Epithelial cell of proximal tubule (primary cell): Measurements from ENCODE around the gene DCST1. TPM values are rescaled to one million over a fixed set of nuclear protein-coding genes. Genes with fewer than 3 reads are reported as not detected.

Source experiments
- DNase-seq: peaks from one replicate; pipeline ENCODE4 v3.0.0-alpha.2; 2011; ENCODE audit warnings: low read depth
- H3K4me3 ChIP-seq: 2 replicates; pipeline ENCODE4 v1.5.1; 2011; ENCODE audit warnings: low read depth, mild to moderate bottlenecking, low read length
- total RNA-seq: library from RNA; depleted of rRNA; stranded (reverse); fragments of >200 nt; gene quantifications from 2 replicates; pipeline ENCODE4 v1.2.3, GENCODE V29; 2015
- TF ChIP-seq, protein P1 (sequence below): conservative IDR thresholded peaks from 2 replicates; pipeline ENCODE4 v1.5.1; 2012; ENCODE audit warnings: low read depth, mild to moderate bottlenecking, low read length

DCST1 gene
- total RNA-seq, 1 donor from 2014 or later = not detected

DNA sequence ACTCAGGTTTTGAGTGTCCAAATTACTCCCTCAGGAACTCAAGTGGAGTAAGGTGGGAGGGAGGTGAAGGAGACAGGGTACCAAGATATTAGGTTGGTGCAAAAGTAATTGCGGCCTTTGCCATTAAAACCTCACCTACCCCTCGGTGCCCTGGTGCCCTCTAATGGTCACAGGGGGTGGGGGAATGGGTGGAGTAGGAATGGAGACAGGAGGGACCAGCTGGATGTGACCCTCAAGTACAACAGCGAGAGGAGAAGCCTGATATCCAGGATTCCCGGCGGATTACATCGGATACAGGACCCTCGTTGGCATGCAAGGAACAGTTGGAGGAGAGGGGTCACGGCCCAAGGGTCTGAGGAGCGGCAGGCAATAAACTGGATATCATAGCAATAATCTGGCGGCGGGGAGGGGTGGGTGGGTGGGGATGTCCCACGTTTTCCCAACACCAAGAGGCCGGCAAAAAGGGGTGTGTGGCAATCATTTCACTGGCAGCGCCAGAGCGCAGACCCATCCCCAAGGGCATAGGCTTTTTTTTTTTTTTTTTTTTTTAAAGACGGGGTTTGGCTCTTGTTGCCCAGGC lies 35.3 kb upstream of the DCST1 start:
- H3K4me3 ChIP-seq = no peak overlapping the region
- DNase-seq = no peak
- TF ChIP-seq, protein P1, sequence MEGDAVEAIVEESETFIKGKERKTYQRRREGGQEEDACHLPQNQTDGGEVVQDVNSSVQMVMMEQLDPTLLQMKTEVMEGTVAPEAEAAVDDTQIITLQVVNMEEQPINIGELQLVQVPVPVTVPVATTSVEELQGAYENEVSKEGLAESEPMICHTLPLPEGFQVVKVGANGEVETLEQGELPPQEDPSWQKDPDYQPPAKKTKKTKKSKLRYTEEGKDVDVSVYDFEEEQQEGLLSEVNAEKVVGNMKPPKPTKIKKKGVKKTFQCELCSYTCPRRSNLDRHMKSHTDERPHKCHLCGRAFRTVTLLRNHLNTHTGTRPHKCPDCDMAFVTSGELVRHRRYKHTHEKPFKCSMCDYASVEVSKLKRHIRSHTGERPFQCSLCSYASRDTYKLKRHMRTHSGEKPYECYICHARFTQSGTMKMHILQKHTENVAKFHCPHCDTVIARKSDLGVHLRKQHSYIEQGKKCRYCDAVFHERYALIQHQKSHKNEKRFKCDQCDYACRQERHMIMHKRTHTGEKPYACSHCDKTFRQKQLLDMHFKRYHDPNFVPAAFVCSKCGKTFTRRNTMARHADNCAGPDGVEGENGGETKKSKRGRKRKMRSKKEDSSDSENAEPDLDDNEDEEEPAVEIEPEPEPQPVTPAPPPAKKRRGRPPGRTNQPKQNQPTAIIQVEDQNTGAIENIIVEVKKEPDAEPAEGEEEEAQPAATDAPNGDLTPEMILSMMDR = peak; percentile 26

DNA sequence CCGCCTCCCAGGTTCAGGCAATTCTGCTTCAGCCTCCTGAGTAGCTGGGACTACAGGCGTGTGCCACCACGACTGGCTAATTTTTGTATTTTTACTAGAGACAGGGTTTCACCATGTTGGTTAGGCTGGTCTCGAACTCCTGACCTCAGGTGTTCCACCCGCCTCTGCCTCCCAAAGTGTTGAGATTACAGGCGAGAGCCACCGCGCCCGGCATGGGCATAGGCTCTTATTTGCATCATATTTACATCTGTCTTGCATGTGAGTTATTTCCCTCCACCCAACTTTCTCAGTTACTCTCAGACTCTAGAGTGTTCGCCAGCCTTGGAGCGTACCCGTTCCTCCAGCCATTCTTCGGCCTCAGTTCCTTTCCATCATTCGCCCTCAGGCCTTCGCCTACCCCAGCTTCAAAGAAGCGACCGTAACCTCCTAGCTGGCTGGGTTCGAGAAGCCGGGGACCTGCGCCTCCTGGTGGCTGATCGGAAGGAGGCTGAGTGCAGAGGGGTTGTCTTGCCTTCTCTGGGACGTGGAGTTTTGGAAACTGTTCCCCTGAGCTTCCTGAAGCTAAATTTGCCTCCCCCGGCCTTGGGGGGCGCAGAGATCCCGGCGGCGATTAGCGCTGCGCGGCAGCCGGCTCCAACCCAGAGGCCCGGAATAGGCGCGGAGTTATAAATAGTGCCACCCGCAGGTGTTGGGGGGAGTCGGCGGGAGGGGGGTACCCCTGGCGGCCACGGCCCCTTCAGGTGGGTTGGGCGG lies 34.6 kb upstream of the DCST1 start:
- peak overlapping the region; percentile 74 for H3K4me3 ChIP-seq
- DNase-seq = no peak
- TF ChIP-seq, protein P1 = peak; percentile 96

DNA sequence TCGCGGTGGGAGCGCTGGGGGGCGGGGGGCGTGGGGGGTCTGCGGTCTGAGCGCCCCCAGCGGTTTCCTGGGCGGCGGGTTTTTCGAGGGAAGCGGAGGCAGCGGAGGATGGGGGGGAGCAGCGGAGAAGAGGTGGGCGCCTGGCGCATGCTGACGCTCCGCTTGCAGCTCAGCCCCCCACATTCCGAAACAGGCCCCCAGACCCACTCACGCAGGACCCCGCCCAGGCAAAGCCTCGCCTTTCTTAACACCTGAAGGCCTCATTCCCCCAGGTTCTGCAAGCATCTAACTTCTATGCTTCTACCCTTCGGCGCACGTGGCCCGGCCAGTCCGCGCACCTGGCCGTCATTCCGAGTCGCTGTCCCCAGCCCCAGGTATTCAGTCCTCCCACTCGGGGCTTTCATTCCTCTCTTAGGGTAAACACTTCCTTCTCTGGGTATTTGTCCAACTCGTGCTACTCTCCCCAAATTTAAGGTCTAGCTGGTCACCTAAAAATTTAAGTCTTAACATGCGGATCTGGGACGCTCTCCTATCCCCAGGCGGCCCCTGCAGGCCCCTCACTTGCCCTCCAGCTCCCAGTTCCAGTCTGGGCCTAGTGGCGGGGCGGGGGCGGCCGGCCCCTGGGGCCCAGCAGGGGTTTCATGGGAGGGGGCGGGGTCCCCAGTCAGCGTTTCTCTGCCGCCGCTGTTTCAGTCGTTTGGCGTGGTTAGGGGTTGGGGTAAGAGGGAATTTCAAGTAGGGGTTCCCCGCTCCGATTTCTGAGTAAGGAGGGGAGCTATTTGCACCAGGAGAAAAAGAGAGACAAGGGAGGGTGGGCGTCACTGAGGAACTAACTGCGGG lies 33.8 kb upstream of the DCST1 start:
- no peak for DNase-seq
- H3K4me3 ChIP-seq = peak overlapping the region; percentile 74
- TF ChIP-seq, protein P1 = no peak

DNA sequence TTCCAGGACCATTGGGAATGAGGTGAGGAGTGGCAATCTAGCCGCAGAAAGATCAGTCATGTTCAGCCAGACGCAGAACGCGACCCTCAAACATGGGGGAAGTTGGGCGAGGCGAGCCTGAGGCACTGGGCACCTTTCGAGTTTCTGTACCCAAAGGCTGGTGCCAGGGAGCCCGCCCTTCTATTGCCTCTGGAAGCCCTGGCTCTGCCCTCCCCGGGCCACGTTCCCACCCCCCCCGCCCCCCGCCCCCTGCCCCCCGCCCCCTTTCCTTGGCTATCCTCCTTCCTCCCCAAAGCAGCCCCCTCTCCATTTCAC lies 33.3 kb upstream of the DCST1 start:
- peak overlapping the region; percentile 74 for H3K4me3 ChIP-seq
- TF ChIP-seq, protein P1 = no peak
- DNase-seq = no peak

DNA sequence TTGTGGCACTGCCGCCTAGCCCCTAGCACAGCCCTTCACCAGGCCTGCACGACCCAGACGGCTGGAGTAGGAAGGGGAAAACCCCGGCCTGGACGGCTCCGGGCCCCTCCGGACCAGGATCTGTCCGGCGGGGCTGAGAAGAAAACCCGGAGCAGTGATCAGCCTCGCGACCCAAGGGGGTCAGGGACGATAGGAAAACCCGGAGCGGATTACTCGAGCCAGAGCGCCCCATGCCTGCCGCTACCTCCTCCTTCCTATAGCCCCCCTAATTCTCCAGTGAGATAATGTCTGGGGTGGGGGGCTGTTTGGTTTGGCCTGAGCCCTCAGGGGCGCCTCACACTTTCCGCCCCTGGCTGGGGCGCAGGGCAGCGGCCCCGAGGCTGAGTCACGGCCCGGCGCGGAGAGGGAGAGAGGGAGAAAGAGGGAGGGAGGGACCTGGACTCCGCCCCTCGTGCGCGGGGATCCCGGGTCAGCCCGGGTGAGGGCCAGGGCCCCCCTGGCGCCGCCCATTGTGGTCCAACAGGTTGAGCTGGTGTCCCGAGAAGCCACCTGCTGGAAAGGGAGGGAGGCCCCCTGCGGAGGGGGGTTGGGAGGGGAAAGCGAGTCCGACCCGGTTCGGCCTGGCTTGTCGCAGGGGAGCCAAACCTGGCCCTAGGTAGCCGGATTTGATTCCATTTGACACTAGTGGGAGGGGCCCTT lies 32.7 kb upstream of the DCST1 start:
- TF ChIP-seq, protein P1 = no peak
- no peak for DNase-seq
- H3K4me3 ChIP-seq = peak overlapping the region; percentile 74

DNA sequence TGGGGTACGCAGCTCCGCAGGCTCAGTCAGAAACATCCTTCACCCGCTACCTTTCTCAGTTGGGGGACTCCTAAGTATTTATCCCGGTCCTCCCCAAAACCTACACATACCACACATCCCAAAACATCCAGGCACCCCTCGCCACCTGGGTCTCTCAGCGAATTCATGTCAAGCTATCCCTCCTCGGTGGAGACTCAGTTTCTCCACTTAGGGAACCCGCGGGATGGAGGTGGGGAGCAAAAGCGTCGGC lies 32.3 kb upstream of the DCST1 start:
- no peak for DNase-seq
- TF ChIP-seq, protein P1 = no peak
- peak overlapping the region; percentile 74 for H3K4me3 ChIP-seq
